Skeletal muscle cell (primary cell): Measurements from ENCODE around the gene CTNNA2.

ENCODE experiments used
- DNase-seq: peaks from one replicate; pipeline ENCODE4 v3.0.0-alpha.2; 2010; ENCODE audit warnings: low read depth
- H3K4me3 ChIP-seq: 2 replicates; pipeline ENCODE4 v1.5.1; 2011; ENCODE audit warnings: low read depth, mild to moderate bottlenecking, control low read depth, low read length, moderate library complexity

CTNNA2 gene

DNA sequence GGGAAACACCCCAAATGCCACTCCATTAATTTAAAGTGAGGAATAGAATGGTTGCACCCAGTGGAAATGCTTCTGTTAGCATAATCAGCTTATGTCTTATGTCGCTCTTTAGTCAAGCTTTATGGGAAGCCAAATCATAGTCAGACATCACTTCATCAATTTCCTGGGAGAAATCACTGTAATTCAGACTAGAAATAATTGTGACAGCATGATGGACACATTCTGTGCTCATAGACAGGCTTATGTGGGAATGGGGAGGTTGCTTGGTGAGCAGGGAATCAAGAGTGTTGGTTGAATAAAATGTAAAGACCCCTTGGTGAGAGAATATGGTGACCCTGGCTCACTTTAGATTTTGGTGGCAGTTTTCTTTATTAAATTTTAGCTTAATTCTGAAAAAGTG, 174.0 kb downstream of the CTNNA2 start:
- DNase-seq, result no peak
- H3K4me3 ChIP-seq, result no peak overlapping the region

DNA sequence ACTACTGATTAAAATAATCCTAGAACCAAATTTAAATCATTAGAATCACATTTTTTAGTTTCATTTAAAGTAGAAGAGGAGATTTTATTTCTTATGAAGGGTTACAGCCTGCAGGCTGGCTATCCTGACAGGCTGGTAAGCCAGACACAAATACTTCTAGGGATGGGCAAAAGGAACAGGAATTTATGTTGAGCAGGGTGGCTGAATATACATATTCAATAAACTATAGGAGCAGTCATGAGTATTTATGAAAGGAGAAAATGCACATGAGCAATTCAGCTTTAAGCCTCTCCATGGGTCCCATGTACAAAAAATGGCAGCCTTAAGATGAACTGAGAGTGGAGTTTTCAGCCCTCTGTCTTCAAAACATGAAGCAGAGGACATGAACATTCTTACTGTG, 182.4 kb downstream of the CTNNA2 start:
- H3K4me3 ChIP-seq, result no peak overlapping the region
- no peak for DNase-seq

DNA sequence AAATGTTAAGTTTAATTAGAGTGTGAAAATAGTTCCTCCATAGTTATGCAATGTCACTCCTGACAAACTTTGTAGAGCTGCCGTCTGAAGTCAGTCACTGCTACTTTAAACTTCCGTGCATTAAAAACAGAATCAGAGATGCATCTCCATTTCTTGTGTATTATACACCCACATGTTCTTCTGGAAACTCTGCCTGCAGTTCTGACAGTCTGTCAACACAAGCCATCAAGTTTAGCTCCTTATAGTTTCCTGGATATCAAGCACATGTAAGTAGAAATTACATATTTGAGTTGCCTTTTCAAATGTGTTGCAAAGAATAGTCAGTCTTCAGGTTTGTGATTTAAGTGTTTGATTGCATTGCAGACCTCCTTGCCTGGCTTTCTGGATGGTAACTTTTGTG, 184.3 kb downstream of the CTNNA2 start:
- H3K4me3 ChIP-seq, result no peak overlapping the region
- DNase-seq, result no peak

DNA sequence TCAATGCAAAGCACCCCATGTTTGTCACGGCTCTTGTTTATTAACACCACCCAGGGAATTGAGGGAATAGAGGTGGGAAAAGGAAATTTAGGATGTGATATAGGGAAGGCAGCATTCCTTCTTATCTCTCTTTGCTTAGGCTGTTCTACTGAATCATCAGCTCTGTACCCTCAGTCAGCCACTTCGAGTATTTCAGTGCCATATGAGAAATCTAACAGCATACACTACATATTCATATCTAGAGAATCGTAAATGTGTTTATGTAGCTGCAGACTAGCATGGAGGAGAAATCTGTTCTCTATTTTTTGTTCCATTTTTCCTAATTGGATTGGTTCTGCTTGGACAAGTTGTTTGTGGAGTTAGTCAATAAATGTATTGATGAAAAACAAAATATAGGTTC, 187.8 kb downstream of the CTNNA2 start:
- DNase-seq, result no peak
- no peak overlapping the region for H3K4me3 ChIP-seq

DNA sequence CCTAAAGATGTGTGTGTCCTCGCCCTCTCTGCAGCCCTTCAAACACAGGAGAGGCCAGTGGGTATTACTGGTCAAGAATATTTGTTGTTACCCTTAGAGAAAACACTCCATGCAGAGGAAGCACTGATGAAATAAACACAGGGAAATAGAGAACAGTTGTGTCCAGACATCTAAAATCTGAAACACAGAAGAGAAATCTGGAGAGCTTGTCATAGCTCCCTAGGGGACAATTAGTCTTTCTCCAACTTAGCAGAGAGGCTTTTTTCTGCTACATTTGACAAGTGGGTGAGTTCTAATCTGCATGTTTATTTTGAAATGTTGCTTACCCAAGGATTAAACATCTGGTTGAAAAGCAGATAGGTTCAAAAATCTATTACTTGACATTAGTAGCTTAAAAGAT, 190.1 kb downstream of the CTNNA2 start:
- no peak overlapping the region for H3K4me3 ChIP-seq
- DNase-seq, result no peak

DNA sequence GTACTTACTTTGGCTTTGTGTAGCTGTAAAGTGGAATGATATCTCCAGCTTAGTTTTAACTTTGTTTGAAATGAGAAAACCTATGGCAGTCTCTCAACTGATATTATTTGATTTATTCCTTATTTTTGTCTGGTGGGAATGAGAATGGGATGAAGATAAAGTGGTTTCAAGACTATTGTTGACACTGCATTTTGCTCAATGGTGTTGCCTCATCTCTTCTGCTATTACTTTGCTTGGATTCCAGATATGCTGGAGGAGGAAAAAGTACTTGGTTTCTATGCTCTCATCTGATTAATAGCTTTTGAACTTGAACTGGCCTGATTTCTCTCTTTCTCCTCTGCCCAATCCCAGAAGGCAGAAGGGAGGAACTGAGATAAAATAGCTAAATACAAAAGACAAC, 198.2 kb downstream of the CTNNA2 start:
- DNase-seq, result no peak

DNA sequence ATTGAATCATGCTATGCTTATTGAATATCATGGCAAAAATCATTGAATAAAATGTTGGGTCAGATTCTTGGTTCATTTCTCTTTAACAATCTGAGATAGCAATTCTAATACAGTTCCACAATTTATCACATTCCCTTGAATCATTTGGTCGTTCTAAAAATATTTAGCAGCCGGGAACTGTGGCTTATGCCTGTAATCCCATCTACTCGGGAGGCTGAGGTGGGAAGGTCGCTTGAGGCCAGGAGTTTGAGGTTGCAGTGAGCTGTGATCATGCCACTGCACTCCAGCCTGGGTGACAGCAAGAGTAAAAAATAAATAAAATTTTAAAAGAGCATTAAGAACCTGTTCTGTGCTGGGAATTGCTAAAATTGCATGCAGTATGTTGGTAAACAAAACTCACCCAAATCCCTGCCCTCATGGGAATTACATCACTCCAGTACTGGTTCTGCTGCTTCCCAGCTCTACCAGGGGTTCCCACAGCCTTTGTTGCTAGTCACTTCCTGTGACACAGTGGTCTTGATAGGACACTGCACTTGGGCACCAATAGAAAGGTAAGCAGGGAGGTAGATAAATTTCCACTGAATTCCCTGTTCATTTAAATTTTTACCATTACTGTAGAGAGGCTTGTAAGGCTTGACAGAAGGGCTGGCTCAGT, 200.4 kb downstream of the CTNNA2 start:
- H3K4me3 ChIP-seq, result no peak overlapping the region
- DNase-seq, result no peak

More for the DNA sequence above, 198.2 kb downstream of the CTNNA2 start:
- H3K4me3 ChIP-seq, result no peak overlapping the region

- DNase-seq, result no peak
- no peak overlapping the region for H3K4me3 ChIP-seq
Measured at GRCh38 chr2:79714283-79714682, 201.4 kb downstream of the CTNNA2 start.

- no peak for DNase-seq
Measured at GRCh38 chr2:79715338-79715737, 202.5 kb downstream of the CTNNA2 start.

DNA sequence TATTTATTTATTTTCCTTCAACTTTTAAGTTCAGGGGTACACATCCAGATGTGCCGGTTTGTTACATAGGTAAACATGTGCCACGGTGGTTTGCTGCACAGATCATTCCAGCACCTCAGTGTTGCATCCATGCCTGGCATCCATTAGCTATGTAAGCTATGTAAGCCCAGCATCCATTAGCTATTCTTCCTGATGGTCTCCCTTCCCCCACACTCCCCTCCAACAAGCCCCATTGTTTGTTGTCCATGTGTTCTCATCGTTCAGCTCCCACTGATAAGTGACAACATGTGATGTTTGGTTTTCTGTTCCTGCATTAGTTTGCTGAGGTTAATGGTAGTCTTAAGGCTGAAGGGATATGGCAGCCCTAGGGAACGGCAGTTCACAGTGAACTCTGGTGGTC, 203.4 kb downstream of the CTNNA2 start:
- no peak overlapping the region for H3K4me3 ChIP-seq
- DNase-seq, result no peak

More at GRCh38 chr2:79715338-79715737, 202.5 kb downstream of the CTNNA2 start:
- H3K4me3 ChIP-seq, result no peak overlapping the region

DNA sequence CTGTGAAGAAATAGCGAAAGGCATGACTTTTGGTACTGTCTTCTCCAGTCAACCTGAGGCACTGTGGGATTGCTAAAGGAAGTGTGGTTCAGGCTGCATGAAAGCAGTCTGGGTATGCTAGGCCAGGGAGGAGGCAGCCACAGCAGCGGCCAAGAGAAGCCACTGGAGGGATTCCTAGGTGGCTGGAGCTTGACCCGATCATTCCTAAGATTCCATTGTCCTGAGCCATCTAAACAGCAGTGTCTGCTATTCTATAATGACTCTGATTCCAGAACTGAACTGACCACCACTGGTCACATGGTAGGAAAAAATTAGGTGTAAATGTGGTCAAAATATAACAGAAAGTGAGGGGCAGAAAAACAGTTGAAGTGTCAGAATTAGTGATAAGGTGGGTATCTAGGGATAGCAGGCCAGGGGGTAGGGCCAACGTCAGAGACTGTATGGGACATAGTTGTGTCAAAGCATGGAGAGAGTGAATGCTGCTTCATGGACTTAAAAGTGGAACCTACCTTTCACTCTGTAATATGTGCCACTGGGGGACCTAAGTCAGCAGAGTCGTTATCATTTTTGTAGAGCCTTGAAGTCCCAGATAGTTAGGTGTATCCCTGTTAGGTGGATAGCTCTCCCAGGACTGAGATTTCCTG, 204.6 kb downstream of the CTNNA2 start:
- DNase-seq, result peak; percentile 36
- H3K4me3 ChIP-seq, result no peak overlapping the region

DNA sequence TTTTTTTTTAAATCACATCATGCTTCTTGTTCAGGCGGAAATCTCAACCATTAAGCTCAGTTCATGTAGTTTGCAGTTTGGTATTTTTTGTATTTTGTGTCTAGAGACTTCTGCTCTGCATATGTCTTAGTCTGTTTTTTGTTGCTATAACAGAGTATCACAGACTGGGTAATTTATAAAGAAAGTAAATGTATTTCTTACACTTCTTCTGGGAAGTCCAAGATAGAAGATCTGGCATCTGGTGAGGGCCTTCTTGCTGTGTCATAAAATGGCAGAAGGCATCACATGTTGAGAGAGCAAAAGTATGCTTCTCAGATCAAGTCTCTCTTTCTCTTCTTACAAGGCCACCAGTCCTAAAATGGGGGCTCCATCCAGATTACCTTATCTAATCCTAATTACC, 208.2 kb downstream of the CTNNA2 start:
- no peak for DNase-seq
- no peak overlapping the region for H3K4me3 ChIP-seq

DNA sequence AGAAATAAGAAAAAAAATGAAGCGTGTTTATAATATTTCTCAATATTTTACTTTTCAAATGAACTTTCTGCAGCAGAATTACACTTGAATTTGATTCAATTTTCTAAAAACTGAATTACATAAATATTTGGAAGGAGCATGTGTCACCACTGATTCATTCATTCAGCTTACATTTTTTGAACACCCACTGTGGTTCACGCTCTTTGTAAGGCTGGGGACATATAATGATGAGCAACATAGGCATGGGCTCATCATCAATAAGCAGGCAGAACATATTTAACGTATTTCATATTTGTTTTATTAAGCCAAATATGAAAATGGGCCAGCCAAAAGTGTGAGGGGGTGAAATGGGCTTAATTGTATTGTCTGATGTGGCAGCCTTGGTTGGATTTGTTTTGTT, 209.1 kb downstream of the CTNNA2 start:
- no peak for DNase-seq
- H3K4me3 ChIP-seq, result no peak overlapping the region

GRCh38 chr2:79723830-79724229, 211.0 kb downstream of the CTNNA2 start:
- no peak overlapping the region for H3K4me3 ChIP-seq
- peak; percentile 88 for DNase-seq

- no peak for DNase-seq
Measured at GRCh38 chr2:79729532-79729931, 216.7 kb downstream of the CTNNA2 start.

GRCh38 chr2:79734518-79734917, 221.7 kb downstream of the CTNNA2 start:
- no peak overlapping the region for H3K4me3 ChIP-seq
- no peak for DNase-seq

More at GRCh38 chr2:79729532-79729931, 216.7 kb downstream of the CTNNA2 start:
- H3K4me3 ChIP-seq, result no peak overlapping the region

- DNase-seq, result no peak
- H3K4me3 ChIP-seq, result no peak overlapping the region
Measured at GRCh38 chr2:79740879-79741443, 228.1 kb downstream of the CTNNA2 start.

GRCh38 chr2:79750321-79750720, 237.5 kb downstream of the CTNNA2 start:
- DNase-seq, result no peak
- H3K4me3 ChIP-seq, result no peak overlapping the region

- H3K4me3 ChIP-seq, result no peak overlapping the region
- DNase-seq, result no peak
Measured at GRCh38 chr2:79757526-79757925, 244.7 kb downstream of the CTNNA2 start.

- no peak for DNase-seq
- H3K4me3 ChIP-seq, result no peak overlapping the region
Measured at GRCh38 chr2:79758042-79758441, 245.2 kb downstream of the CTNNA2 start.

DNA sequence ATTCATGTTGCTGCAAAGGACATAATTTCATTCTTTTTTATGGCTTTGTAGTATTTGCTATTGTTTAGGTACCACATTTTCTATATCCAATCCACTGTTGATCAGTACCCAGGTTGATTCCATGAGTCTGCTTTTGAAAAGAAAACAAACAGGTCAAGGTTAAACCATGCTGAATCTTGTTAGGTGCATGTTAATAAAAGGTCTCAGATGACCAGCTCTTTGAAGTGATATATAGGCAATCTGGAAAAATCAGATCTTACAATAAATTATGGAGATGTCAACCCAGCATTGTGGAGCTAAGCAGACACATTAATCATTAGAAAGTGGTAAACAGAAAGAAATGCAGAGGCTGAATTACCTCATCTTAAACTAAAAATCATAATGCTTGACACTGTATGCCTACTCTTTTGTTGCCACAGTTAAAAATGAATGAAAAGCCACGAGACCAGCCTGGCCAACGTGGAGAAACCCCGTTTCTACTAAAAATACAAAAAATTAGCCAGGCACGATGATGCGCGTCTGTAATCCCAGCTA, 246.0 kb downstream of the CTNNA2 start:
- H3K4me3 ChIP-seq, result no peak overlapping the region
- no peak for DNase-seq
